Right lobe of liver (tissue), 4 donors: ENCODE measurements around the gene SEMA6B.

ENCODE experiments used
- CTCF ChIP-seq, 4 donors: fragments of 200-600 bp in 3 of 4; fragments of 450-650 bp in 1 of 4; IDR thresholded peaks; one replicate each; pipeline versions ENCODE4 v1.5.1 to v1.8.0; 2016 to 2022; ENCODE audit warnings: antibody characterized with exemption in 4 of 4, mild to moderate bottlenecking in 2 of 4
- POLR2A ChIP-seq: fragments of 450-650 bp; IDR thresholded peaks from one replicate; pipeline ENCODE4 v1.6.1; 2017; ENCODE audit warnings: antibody characterized with exemption, mild to moderate bottlenecking
- donor health status: DM: no; HTN: no; CAD: no.
- donor health status: DM: no; HTN: no; CAD: no.
- donor health status: DM: no; HTN: yes; CAD: no.

- no peak for TF ChIP-seq CTCF (IDR thresholded peaks at IDR 0.05)
- no peak for TF ChIP-seq POLR2A
Observed at GRCh38 chr19:4606181-4606580, 46.7 kb upstream of the SEMA6B start.
